Subcutaneous abdominal adipose tissue (tissue), 5 donors: ENCODE measurements around the gene POLR3A.

Source experiments
- H3K27ac ChIP-seq: one replicate; pipeline ENCODE4 v1.7.0; 2013; ENCODE audit warnings: low read depth, mild to moderate bottlenecking, inconsistent platforms, low read length, moderate library complexity
- H3K27me3 ChIP-seq, 5 donors: one replicate each; pipeline ENCODE4 v1.7.0; 2013; ENCODE audit warnings: low read length in 5 of 5, inconsistent platforms in 1 of 5; ENCODE audit not compliant: control insufficient read depth in 5 of 5, insufficient read depth in 4 of 5
- H3K36me3 ChIP-seq, 5 donors: one replicate each; pipeline ENCODE4 v1.7.0; 2013; ENCODE audit warnings: low read length in 5 of 5; ENCODE audit not compliant: control insufficient read depth in 5 of 5, insufficient read depth in 5 of 5
- H3K4me1 ChIP-seq, 5 donors: one replicate each; pipeline ENCODE4 v1.7.0; 2013; ENCODE audit warnings: low read length in 5 of 5, mild to moderate bottlenecking in 3 of 5, moderate library complexity in 1 of 5; ENCODE audit not compliant: control insufficient read depth in 5 of 5, insufficient read depth in 5 of 5
- H3K4me3 ChIP-seq, 5 donors: one replicate each; pipeline ENCODE4 v1.7.0; 2013; ENCODE audit warnings: low read length in 5 of 5, low read depth in 1 of 5
- H3K9ac ChIP-seq, 5 donors: one replicate each; pipeline ENCODE4 v1.7.0; 2013; ENCODE audit warnings: low read length in 5 of 5, mild to moderate bottlenecking in 4 of 5, moderate library complexity in 3 of 5
- H3K9me3 ChIP-seq, 5 donors: one replicate each; pipeline ENCODE4 v1.7.0; 2013; ENCODE audit warnings: low read length in 5 of 5; ENCODE audit not compliant: control insufficient read depth in 5 of 5
- donor health status: healthy.
- donor health status: healthy.
- donor health status: healthy.
- donor health status: healthy.
- donor health status: healthy.

Gene POLR3A

DNA sequence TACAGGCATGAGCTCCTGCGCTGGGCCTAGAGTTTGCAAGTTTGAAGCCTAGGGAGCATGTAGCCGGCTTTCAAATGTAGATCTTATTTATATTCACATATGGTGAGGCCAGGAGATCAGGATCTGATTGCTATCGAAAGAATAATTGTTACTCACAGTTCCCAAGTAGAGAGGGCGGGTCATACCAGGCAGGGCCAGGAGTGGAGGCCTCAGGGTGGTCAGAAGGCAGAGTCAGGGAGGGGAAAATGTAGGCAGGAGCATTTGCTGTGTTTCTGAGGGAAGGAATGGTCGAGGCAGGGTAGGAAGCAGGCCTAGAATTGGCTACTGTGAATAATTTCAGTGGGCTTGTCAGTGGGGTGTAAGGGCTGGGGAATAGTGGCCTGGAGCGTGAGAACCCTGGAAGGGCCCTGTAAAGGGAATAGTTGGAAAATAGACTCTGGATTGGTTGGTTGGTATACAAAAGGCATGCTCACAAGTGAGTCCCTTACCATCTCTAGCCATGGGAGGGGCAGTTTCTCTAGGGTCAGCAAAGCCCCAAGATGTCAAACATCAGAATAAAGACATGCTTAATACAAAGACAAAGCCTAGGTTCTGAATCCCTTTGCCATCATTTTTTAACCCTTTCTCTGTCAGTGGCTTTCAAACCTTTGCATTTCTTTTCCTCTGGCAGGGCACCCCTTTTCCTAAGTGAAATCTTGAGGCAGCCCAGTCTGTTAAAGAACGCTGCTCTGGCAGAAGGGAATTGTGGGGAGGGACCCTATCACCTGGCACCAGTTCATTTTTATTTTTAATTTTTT is 66.8 kb downstream of the POLR3A start:
- Histone ChIP-seq H3K27ac (no peak overlapping the region), H3K4me1 (no peaks in the 10 kb centered on the region), H3K27me3 (peaks cover 0 to 3% (median 0%) of the 10 kb centered on the region in 5 donors), H3K36me3 (no peaks in the 10 kb centered on the region), H3K4me3 (no peak overlapping the region), H3K9me3 (peaks cover 0 to 3% (median 0%) of the 10 kb centered on the region in 5 donors), H3K9ac (no peak overlapping the region)

DNA sequence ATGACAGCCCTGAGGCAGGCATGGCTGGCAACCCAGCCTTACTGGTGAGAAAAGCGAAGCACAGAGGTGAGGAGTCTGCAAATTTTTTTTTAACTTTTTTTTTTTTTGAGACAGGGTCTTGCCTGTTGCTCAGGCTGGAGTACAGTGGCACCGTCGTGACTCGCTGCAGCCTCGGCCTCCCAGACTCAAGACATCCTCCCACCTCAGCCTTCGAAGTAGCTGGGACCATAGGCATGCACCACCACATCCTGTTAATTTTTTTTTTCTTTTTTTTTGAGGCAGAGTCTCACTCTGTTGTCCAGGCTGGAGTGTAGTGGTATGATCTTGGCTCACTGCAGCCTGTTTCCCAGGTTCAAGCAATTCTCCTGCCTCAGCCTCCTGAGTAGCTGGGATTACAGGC is 67.6 kb downstream of the POLR3A start:
- Histone ChIP-seq H3K27ac (no peak overlapping the region), H3K9ac (no peak overlapping the region), H3K27me3 (peaks cover 0 to 3% (median 0%) of the 10 kb centered on the region in 5 donors), H3K4me3 (no peak overlapping the region), H3K36me3 (no peaks in the 10 kb centered on the region), H3K9me3 (peaks cover 0 to 3% (median 0%) of the 10 kb centered on the region in 5 donors), H3K4me1 (no peaks in the 10 kb centered on the region)

DNA sequence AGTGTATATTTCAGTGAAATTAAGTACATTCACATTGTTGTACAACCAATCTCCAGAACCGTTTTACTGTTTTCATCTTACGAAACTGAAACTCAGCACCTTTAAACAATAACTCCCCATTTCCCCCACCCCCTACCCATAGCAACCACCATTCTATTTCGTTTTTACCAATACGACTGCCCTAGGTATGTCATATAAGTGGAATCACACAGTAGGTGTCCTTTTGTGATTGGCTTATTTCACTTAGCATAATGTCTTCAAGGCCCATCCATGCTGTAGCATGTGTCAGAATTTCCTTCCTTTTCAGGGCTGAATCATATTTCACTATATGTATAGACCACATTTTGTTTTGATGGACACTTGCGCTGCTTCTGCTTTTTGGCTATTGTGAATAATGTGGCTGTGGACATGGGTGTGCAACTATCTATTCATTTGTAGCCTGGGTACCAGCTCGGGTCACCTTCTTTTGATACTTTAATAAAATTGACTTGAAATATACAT is 68.4 kb downstream of the POLR3A start:
- Histone ChIP-seq H3K27me3 (peaks cover 0 to 3% (median 0%) of the 10 kb centered on the region in 5 donors), H3K27ac (no peak overlapping the region), H3K4me3 (no peak overlapping the region), H3K9me3 (peaks cover 0 to 3% (median 0%) of the 10 kb centered on the region in 5 donors), H3K9ac (no peak overlapping the region), H3K36me3 (no peaks in the 10 kb centered on the region), H3K4me1 (no peaks in the 10 kb centered on the region)

DNA sequence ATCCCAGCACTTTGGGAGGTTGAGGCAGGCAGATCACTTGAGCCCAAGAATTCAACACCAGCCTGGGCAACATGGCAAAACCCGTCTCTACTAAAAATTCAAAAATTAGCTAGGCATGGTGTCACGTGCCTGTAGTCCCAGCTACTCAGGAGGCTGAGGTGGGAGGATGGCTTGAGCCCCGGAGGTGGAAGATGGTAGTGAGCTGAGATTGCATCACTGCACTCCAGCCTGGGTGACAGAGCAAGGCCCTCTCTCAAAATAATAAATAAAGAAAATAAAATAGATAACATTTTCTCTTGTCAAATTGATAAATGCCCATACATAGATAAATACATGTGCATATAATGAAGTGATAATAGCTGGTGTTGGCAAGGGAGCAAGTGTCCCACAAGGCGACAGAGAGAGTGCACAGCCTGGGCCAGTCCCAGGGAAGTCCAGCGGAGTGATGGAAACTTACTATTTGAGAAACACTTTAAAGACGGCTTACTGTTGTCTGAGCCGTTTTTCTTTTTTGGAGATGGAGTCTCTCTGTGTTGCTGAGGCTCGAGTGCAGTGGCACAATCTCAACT is 69.3 kb downstream of the POLR3A start:
- no peak overlapping the region for H3K4me3 ChIP-seq
- no peaks in the 10 kb centered on the region for H3K4me1 ChIP-seq
- H3K9me3 ChIP-seq, result peaks cover 0 to 3% (median 0%) of the 10 kb centered on the region in 5 donors
- H3K27ac ChIP-seq, result no peak overlapping the region
- no peaks in the 10 kb centered on the region for H3K36me3 ChIP-seq
- no peak overlapping the region for H3K9ac ChIP-seq
- H3K27me3 ChIP-seq, result no peaks in the 10 kb centered on the region

DNA sequence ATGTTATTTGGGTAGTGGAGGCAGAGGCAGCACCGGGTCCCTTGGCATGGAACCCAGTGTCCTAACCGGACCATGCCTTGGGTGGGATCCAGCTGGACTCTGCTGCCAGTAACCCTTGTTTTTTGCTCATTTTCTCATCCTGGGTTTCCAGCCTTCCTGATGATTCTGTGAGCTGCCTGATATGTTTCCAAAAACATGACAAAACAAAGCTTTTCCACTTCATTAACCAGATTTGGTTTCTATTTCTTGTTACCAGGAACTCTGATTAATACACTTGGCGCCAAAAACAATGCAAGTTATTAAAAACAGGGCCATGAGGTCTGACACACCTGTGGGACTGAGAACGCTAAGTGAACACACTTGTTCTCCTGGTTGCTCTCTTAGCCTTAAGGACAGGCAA is 69.9 kb downstream of the POLR3A start:
- no peak overlapping the region for H3K4me3 ChIP-seq
- H3K27me3 ChIP-seq, result no peaks in the 10 kb centered on the region
- no peaks in the 10 kb centered on the region for H3K36me3 ChIP-seq
- no peak overlapping the region for H3K27ac ChIP-seq
- H3K4me1 ChIP-seq, result no peaks in the 10 kb centered on the region
- H3K9ac ChIP-seq, result no peak overlapping the region
- H3K9me3 ChIP-seq, result peaks cover 0 to 3% (median 0%) of the 10 kb centered on the region in 5 donors

DNA sequence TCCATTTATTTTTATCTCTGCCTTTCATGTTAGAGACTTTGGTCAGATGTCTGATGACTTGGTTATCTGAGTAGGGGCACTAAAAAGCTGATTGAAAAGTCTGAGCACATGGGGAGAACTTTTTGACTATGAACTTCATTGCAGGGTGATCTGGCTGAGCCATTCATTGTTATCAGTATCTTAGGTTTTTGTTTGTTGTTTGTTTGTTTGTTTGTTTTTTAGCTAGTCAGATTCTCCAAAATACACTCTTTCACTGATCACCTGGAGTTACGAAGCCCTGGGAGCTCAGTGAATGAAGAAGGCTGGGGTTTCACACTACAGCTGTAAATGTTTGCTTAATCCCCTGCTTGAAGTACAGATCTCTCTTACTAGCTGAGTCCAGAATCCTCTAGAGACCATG is 74.2 kb downstream of the POLR3A start:
- Histone ChIP-seq H3K4me1 (no peaks in the 10 kb centered on the region), H3K36me3 (no peaks in the 10 kb centered on the region), H3K9me3 (peaks cover 0 to 25% (median 17%) of the 10 kb centered on the region in 5 donors), H3K9ac (no peak overlapping the region), H3K27ac (no peak overlapping the region), H3K4me3 (no peak overlapping the region), H3K27me3 (peaks cover 0 to 2% (median 0%) of the 10 kb centered on the region in 5 donors)

DNA sequence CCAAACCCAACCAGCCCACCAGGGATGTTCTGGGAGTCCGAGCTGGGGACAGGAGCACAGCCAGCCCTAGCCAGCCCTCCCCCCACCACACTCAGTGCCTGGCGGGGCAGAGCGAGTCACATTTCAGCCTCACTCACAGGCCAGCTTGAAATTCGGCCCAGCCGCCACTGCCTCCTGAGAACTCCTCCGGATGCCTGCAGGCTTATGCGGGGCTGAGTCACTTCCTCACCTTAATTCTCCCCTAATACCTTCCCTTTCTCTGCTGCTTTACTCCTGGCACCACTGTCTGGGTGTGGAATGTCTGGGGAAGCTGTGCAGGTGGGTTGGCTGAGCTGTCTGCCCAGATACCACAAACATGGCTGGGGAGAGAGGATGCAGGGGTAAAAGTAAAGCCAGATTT is 80.1 kb downstream of the POLR3A start:
- Histone ChIP-seq H3K9me3 (peaks cover 0 to 25% (median 17%) of the 10 kb centered on the region in 5 donors), H3K9ac (no peak overlapping the region), H3K4me1 (no peaks in the 10 kb centered on the region), H3K27ac (no peak overlapping the region), H3K36me3 (no peaks in the 10 kb centered on the region), H3K27me3 (peaks cover 0 to 6% (median 0%) of the 10 kb centered on the region in 5 donors), H3K4me3 (no peak overlapping the region)

DNA sequence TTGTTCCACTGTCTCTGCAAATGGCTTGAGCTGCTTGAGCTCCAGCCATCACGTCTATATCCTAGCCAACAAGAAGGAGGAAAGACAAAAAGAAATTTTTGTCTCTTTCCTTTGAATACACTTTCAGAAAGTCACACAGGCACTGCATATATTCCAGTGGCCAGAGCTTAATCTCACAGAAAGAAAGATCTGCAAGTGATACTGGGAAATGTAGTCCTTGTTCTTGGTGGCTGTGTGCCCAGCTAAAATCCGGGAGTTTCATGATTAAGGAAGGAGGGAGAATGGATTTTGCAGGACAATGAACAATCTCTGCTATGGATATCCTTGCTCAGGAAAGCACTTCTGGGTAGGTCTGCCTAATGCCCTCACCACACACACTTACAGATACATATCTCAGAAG is 83.2 kb downstream of the POLR3A start:
- no peak overlapping the region for H3K4me3 ChIP-seq
- H3K9ac ChIP-seq, result no peak overlapping the region
- H3K27me3 ChIP-seq, result peaks cover 0 to 6% (median 0%) of the 10 kb centered on the region in 5 donors
- H3K4me1 ChIP-seq, result no peaks in the 10 kb centered on the region
- H3K36me3 ChIP-seq, result no peaks in the 10 kb centered on the region
- peaks cover 0 to 9% (median 6%) of the 10 kb centered on the region in 5 donors for H3K9me3 ChIP-seq
- no peak overlapping the region for H3K27ac ChIP-seq

DNA sequence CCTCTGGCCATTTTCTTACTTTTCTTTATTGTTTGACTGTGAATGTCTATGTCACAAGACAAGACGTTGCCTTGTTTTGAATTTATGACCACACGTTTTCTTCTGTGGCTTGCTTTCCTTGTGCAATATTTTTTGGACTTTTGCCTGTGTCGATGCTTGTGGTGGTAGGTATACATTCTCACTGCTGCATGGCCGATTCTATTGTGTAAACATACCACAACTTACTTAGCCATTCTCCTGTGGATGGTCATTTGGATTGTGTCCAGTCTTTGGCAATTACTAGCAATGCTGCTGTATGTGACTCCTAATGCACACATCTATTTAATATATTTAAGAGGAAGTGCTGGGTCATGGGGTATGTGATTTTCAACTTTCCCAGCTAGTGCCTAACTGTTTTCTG is 84.8 kb downstream of the POLR3A start:
- Histone ChIP-seq H3K36me3 (no peaks in the 10 kb centered on the region), H3K4me1 (peaks cover 0 to 5% (median 4%) of the 10 kb centered on the region in 5 donors), H3K9ac (no peak overlapping the region), H3K27me3 (peaks cover 0 to 4% (median 0%) of the 10 kb centered on the region in 5 donors), H3K4me3 (no peak overlapping the region), H3K9me3 (peaks cover 0 to 3% (median 0%) of the 10 kb centered on the region in 5 donors), H3K27ac (no peak overlapping the region)
